GM19023 (cell line): ENCODE results near the gene FBXO31.
"Not testable (repeated sequence)": the region's sequence is repeated elsewhere in the genome, so short reads cannot be mapped to it uniquely, and the experiment has no call there.

Experiments
- ATAC-seq: cut with Tn5 transposase; IDR thresholded peaks from one replicate; pipeline ENCODE4 v1.9.1; 2021; ENCODE audit warnings: mild to moderate bottlenecking, moderate library complexity; ENCODE audit not compliant: unreplicated experiment

Gene FBXO31

DNA sequence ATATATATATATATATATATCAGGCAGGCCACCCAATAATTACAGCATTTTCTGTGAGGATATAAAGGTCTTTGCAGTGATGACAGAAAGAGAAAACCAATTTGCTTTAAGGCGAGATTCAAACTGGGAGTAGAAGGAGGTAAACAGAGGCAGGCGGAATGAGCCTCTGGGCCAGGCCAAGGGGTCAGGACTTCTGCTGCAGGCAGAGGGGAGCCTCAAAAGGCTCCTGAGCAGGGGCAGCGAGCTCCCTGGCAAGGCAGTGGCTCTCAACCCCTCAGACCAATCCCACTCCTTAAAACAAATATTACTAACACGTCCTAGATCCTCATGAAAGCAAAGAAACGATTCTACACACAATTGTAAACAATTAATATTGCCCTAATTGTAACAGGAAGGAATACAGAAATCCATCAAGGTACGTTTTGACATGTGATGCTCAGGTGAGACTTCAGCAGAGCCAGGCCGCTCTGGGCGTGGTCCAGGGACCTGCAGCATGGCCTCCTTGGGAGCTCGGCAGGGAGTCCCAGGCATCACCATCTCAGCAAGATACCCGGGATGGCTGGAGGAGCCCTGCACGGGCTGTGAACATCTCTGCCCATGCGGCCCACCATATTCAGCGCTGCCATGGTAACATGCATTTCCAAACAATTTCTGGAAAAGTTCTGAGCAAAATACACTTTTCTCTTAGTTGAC is 18.4 kb downstream of the FBXO31 start:
- ATAC-seq: no peak

DNA sequence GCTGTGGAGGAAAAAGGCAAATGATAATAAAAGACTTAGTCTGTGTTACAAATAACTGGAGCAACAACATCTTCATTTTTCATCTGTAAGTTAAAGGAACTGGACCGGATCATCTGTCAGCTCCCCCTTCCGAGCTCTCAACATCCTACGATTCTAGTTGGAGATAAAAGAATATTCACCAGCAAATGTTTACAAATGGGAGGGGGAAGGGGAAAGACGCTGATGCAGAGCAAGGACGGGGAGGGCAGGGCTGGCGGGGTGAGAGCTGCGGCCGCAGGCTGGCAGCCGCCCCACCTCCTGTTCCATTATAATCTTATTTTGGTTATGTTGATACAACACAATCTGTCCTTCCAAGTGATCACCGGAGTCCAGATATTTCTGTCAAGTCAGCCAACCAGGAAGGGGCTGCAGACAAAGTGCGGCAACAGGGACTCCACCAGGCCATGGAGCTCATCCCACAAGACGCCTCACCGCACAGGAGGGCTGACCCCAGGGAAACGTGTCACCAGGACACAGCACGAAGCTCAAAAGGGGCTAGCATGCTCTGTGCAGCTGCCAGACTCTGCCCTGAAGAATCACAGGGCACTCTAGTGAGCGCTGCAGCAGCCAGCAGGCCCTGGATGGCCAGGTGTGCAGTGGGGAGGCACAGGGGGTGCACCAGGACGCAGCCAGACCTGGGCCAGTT is 19.7 kb downstream of the FBXO31 start:
- no peak for ATAC-seq

DNA sequence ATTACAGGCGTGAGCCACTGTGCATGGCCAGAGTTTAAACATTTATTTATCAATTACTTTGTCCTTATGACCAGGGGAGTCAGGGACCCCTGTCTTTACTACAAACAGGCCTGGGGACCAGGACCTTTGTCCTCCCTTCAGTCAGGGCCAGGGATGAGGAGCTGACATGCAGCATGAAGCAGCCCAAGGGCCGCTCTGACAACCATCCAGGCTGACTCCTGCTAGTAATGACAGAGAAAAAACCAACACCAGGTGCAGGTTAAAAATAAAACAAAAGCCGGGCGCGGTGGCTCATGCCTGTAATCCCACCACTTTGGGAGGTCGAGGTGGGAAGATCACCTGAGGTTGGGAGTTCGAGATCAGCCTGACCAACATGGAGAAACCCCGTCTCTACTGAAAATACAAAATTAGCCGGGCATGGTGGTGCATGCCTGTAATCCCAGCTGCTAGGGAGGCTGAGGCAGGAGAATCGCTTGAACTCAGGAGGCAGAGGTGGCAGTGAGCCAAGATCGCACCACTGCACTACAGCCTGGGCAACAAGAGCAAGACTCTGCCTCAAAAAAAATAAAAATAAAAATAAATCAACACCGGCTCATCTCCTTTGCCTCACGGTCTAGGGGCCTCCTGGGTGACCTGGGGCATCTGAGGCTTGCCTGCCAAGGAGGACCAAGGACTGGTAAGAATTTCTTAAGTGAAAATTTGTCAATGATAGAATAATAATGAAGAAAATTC is 20.6 kb downstream of the FBXO31 start:
- not testable (repeated sequence) for ATAC-seq

DNA sequence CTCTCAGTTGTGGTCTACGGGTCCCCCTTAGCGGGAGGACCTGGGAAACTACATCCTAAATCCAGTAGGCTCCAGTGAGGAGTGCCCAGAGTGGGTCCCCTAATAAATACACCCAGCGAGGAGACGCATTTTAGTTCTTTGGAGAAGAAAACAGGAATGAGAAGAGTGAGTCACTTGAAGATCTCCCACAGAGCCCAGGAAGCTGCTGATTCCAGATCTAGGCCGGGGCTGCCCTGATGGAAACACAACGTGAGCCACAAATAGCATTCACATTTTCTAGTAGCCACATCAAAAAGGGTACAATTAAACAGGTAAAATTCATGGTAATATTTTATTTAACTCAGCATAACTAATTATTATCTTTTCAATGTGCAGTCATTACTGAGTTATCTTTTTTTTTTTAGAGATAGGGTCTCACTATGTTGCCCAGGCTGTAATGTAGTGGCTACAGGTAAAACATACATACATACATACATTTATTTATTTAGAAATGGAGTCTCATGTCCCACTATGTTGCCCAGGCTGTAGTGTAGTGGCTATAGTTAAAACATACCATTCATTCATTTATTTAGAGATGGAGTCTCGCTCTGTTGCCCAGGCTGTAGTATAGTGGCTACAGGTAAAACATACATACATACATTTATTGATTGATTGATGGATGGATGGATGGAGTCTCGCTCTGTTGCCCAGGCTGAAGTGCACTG is 21.5 kb downstream of the FBXO31 start:
- ATAC-seq: no peak

DNA sequence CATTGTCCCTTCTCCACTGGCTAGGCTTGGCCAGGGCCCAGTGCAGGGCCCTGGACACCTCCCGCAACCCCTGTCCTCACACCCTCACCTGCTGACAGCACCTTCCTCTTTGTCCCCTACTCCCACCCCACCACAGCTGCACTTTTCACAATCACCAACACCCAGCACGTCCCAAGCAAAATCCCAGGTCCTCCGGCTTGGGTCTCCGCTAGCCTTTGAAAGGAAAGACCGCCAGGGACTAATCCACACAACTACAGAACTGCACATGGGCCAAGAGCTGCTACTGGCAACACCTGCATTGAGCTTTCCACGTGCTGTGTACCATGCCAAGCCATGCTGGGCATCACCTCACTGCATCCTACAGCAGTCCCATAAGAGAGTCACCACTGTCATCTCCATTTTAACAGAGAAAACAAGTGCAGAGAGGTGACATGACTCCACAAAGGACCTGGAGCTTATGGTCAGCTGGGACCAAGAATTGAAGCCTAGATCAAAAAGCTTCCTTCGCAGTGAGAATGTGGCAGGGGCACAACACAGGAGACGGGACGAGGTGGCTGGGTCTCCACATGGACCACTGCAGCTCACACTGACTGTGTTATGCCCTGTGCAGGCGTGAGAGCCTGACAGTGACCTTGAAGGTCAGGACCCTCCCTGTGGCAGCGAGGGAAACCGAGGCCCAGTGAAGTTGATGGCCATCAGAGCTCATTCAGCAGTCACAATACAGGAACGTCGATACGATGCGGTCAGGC is 22.5 kb downstream of the FBXO31 start:
- no peak for ATAC-seq

DNA sequence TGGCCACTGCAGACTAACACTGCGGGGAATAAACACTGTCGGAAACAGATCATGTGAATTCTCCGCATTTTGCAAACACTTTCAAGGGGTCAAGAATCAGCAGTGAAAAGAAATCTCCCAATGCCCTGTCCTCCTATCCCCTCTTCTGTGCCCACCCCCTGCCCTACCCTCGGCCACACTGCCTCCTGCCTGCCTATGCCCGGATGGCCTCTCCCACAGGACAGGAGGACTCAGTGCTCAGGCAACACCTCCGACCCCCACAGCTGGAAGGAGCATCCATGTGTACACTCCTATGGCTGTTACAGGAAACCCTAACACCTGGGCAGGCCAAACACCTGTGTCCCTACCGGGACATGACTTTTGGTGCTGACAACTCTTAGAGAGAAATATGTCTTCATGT is 24.5 kb downstream of the FBXO31 start:
- no peak for ATAC-seq

DNA sequence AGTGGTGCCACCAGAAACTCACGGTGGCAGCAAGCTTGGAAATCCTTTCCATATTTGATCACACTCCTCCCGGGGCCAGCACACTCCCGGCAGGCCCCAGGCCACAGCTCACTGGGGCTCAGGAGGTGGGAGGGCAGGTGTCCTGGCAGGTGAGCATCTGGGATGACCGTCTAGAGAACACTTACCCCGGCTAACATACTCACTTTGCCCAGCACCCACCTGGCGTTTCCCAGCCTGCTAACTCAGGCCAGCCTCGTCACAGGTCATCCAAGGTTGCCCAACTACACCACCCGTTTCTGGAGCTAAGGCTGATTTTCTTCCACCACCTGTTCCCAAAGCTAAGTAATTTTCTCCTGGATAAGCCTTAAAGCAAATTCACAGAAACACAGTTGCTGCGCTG is 24.9 kb downstream of the FBXO31 start:
- no peak for ATAC-seq

DNA sequence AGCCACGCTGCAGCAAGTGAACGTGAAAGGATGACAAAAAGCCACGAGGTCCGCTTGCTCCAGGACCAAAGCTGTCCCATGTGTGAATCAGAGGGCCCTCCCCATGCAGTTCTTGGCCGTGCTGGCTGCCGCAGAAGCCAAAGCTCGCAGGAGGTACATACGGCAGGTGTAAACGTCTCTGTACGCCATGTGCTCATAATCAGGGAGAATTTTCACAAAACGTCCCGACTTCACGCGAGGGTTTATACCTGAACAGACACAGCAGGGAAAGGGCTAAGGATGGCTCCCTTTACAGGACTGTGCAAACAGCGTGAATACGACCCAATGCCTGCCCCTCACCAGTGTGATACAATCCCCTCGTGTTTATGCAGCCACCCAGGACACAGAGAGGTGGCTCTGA is 25.3 kb downstream of the FBXO31 start:
- ATAC-seq: no peak

DNA sequence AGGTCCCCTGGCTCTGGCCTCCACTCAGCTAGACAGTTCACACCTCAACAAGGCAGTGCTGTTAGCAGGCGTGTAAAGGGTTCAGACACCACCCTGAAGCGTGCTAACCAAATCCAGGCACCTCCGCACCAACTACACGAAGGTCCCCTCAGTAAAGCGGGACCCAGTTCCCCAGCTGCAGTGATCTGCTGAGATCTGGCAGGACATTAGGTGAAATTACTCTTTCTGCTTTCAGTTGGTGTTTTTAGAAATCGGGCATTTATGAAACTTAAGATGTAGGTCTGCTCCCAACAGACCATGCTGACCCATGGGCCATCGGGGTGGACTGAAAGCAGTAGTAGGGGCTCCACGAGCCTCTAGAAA is 27.1 kb downstream of the FBXO31 start:
- no peak for ATAC-seq

DNA sequence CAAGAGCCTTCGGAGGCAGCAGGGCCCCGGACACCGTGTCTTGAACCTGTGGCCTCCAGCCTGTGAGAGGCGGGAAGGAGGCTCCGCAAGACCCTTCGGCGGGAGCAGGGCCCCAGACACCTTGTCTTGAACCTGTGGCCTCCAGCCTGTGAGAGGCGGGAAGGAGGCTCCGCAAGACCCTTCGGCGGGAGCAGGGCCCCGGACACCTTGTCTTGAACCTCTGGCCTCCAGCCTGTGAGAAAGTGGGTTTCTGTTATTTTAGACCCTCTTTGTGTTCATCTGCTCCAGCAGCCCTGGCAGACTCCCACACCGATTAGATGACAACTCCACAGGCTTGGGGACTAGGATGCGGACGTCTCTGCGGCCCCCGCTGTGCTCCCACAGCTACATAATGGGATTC is 30.0 kb downstream of the FBXO31 start:
- ATAC-seq: no peak

DNA sequence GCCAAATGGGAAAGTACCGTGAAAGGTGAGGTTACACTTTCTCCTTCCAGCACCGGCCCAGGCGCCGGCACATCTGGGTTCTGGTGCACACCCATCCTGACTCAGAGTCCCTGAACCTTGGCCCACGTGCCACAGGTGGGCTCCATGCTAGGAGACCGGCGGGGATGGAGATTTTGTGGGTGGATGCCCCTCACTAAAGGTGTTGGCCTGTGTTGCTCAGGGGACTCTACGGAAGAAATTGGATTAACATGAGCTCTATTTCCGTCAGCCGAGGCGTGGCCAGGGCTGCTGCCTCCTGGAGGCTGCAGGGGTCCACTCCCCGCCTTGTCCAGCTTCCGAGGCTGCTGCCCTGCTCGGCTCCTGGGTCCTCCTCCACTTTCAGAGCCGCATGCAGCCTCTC is 30.8 kb downstream of the FBXO31 start:
- ATAC-seq: no peak

DNA sequence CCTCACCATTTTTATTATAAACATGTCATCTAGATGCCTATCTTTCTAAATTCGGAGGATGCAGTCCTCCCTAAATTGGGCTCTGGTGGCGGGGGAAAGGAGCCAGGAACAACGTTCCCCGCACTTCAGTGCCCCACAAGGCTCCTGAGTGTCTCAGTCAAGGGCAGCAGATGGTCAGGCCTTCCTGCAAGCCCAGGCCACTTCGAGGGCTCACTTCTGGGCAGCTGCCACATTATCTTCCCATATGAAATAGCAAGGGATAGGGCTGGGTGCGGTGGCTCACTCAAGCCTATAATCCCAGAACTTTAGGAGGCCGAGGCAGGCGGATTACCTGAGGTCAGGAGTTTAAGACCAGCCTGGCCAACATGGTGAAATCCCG is 32.3 kb downstream of the FBXO31 start:
- ATAC-seq: no peak

DNA sequence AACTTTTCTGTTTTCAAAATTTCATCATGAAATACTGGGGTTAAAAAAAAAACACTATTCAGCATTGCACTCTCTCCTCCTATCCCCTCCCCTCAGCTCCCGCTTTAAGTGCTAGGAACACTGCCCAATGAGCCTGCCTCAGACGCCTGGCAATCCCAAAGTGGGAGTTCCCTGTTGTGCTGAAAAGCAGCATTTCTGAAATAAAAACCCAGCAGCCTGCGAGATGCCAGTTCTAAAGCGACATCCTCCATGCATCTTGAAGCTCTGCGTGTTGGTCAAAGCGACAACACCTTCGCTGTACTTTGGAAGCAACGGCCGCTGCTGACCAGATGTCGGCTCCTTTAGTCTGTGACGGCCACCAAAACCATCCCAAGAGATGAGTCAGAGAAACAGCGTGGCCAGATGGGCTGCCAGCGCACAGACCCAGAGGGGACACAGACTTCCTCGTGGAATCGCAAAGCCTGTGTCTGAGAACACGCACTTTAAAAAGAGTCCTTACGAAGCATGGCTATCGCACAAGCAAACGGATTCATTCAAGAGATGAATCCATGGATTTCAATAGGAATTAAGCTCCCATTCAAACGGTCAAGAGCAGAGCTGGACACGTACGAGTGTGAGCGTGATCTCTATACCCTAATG is 32.8 kb downstream of the FBXO31 start:
- no peak for ATAC-seq

DNA sequence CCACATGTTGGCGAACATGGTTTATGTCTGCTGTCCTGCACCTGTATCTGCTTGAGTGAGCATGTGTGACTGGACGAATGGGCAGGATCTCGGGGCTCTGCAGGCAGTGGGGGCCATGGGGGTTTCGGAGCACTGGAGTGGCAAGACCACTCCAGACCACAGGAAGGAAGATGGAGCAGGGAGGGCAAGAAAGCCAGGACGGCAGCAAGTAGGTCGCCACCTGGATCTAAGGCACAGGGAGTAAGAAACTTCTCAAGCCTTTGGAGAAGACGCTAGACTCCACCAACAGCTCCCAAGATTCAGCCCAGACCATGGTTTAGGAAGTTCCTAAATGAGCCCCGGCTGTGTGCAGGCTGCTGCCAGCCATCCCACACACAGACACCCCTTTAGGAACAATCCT is 33.5 kb downstream of the FBXO31 start:
- ATAC-seq: no peak

DNA sequence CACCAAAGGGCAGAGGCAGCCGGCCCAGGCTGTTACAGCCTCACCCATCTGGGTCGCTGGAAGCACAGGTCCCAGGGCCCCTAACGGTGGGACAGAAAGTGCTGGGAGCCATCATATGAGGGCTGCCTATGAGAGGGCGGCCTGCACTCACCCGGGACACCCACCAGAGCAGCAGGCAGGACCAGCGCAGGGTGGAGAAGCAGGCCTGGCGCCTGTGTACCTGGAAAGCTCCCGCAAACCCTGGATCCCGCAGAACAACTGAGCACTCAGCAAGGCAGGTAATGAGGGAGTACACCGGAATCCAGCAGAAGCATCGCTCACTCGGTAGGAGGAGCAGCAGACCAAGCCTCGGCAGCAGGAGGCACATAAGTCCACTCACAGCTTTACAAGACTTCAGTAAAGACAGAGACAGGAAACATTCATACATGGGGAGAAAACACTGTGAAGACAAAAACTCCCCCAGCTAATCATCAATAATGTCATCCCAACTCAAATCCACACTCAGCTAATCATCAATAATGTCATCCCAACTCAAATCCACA is 34.9 kb downstream of the FBXO31 start:
- no peak for ATAC-seq

DNA sequence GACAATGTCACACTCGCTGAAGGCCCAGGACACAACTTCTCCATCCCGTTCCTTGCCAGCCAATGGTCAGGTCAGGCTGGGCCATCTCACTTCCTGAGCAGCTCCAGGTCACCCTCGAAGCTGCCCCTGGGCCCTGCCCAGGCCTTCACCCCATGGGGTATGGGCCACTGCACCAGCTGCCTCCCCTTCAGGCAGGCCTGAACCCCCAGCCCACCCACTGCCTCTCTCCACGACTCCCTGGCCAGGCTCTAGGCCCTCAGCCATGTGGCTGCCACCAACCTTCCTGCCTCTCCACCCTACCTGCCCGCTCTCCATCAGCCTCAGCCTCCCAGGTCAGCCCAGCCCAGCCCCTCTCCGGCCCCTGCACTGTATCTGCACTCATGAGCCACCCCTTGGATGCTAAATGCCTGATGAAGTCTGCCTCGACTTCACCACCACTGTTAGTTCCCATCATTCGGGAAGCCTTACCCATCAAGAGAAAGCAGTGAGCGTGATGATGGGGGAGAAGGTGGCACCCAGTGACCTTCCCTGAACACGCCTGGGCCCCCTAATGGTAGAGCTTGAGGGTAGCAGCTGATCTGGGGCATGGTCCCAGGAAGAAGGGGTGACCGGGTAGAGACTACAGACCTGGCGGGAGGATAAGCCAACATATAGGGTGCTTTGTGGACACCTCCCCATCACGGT is 35.5 kb downstream of the FBXO31 start:
- no peak for ATAC-seq

DNA sequence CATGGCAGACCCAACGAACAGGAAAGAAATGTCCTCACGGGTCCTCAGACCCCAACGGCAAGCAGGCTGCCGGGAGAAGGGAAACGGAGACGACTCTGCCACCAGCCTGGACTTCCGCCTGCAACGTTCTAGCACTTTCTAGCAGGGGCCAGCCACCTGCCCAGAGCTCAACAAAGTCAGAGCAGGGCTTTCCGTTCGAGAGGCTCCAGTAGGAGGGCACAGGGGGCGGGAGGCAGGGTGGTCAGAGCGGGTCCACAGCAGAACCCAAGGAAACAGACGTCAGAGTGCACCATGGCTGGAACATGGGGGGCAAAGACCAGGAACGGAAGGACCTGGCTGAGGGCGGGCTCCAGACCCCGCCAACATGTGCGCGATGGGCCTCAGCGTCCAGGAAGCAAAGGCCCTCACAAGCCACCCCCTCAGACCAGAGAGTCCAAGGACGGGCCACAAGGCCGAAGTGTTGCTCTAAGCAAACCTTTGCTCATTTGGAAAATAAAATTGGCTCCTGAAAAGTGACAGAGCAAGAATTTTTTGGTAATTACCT is 37.0 kb downstream of the FBXO31 start:
- ATAC-seq: no peak

DNA sequence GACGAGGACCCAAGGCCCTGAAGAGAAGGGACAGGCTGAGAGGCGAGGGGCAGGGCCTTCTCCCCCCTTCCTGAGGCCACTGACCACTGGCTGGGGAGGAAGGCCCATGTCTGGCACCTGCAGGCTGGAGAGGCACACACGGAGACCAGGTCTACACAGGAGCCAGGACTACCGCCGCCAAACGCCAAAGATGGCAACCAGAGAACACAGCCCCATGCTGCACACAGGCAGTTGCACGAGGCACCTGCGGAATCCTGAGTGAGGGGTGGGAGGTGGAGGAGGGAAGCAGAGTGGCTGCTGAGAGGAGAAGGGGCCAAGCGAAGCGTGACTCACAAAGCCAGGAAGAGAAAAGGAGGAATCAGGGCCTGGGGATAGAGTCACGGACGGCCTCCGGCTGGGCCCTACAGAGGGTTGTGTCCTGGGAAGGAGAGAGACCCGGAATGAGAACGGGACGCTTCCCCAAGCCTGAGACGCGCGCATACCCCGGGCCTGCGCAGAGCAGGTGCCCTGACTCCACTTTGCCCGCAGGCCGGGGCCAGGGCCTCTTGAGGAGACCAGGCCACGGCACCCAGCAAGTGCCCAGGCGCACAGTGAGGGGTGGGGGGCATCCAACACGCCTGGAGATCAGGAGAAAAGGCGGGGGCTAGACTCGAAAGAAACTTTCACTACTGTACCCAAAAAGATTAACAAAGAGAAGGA is 37.7 kb downstream of the FBXO31 start:
- ATAC-seq: no peak
